Kidney (tissue), 14 donors: Measurements from ENCODE around the gene ECE1. TPM values are rescaled to one million over a fixed set of nuclear protein-coding genes. Genes with fewer than 3 reads are reported as not detected.

Experiments used
- DNase-seq, 5 donors: peaks; one replicate each; pipeline ENCODE4 v3.0.0-alpha.2; 2013 to 2020
- FAIRE-seq: peaks from 2 replicates; lab custom pipeline; 2012; peaks lifted over from hg19 to GRCh38; lab: Jason Lieb, UNC
- H3K27ac ChIP-seq, 2 donors: one replicate each; pipeline ENCODE4 v1.7.0; 2013; ENCODE audit warnings: low read depth in 2 of 2, low read length in 2 of 2, inconsistent platforms in 1 of 2
- H3K27me3 ChIP-seq: one replicate; pipeline ENCODE4 v1.7.1; 2013; ENCODE audit warnings: low read length, inconsistent platforms; ENCODE audit not compliant: control insufficient read depth, insufficient read depth
- H3K36me3 ChIP-seq, 3 donors: one replicate each; pipeline versions ENCODE4 v1.7.0 to v1.7.1; 2013; ENCODE audit warnings: low read length in 3 of 3, control low read depth in 1 of 3, inconsistent platforms in 1 of 3; ENCODE audit not compliant: insufficient read depth in 3 of 3, control insufficient read depth in 2 of 3
- H3K4me1 ChIP-seq, 3 donors: one replicate each; pipeline versions ENCODE4 v1.7.0 to v1.7.1; 2013; ENCODE audit warnings: low read length in 3 of 3, inconsistent platforms in 1 of 3, low read depth in 1 of 3; ENCODE audit not compliant: control insufficient read depth in 2 of 3, insufficient read depth in 2 of 3
- H3K4me3 ChIP-seq, 3 donors: one replicate each; pipeline versions ENCODE4 v1.7.0 to v1.8.1; 2013; ENCODE audit warnings: low read length in 3 of 3, control low read depth in 1 of 3, inconsistent platforms in 1 of 3
- H3K9ac ChIP-seq, 3 donors: one replicate each; pipeline versions ENCODE4 v1.7.0 to v1.7.1; 2013; ENCODE audit warnings: low read length in 3 of 3, control low read depth in 1 of 3, inconsistent platforms in 1 of 3
- H3K9me3 ChIP-seq, 3 donors: one replicate each; pipeline versions ENCODE4 v1.7.0 to v1.7.1; 2013; ENCODE audit warnings: low read length in 3 of 3, control low read depth in 1 of 3, inconsistent platforms in 1 of 3; ENCODE audit not compliant: control insufficient read depth in 2 of 3, insufficient read depth in 1 of 3
- intact Hi-C: fragments of 100-400 bp; cut with DNase I; formaldehyde crosslinking; loops from one replicate; pipeline ENCODE4 v1.11.1; 2022
- polyA plus RNA-seq: library from polyadenylated mRNA; stranded (reverse); fragments of 350-450 nt; fragmentation: Illumina TruSeq; extraction: RNeasy Lipid Tissue Mini Kit (QIAGEN cat#74804); gene quantifications from one replicate; pipeline ENCODE4 v1.2.3, GENCODE V29; 2014; ENCODE audit warnings: low read depth, low replicate concordance; ENCODE audit not compliant: insufficient read depth
- total RNA-seq: library from RNA; stranded (reverse); fragmentation: NEBNext Ultra II Directional; extraction: Animal tissue kit (Norgen Biotek cat#: 25700); gene quantifications from one replicate; pipeline ENCODE4 v1.2.1, GENCODE V29; 2021
- TF ChIP-seq, protein P1 (sequence below): IDR thresholded peaks from 3 replicates; pipeline ENCODE4 v1.5.1; 2012; ENCODE audit warnings: mild to moderate bottlenecking, moderate library complexity, borderline replicate concordance; ENCODE audit not compliant: insufficient read depth; ENCODE audit errors: extremely low read depth
- donor health status: control.
- donor health status: control.
- donor health status: control.
- donor health status: control.
- donor health status: control.
- donor health status: DM: yes; HTN: yes; CAD: no.
- donor health status: Normal renal cell carcinoma (clear cell type).

ECE1 gene
- total and polyA plus RNA-seq, 2 donors from 2014 or later: 30.8 to 128 TPM

- Histone ChIP-seq H3K27me3 (no peaks in the 10 kb centered on the region), H3K9me3 (no peaks in the 10 kb centered on the region), H3K27ac (no peak overlapping the region), H3K4me1 (peaks cover 0 to 49% (median 29%) of the 10 kb centered on the region in 3 donors), H3K36me3 (no peaks in the 10 kb centered on the region), H3K4me3 (no peak overlapping the region), H3K9ac (no peak overlapping the region)
- TF ChIP-seq, protein P1, sequence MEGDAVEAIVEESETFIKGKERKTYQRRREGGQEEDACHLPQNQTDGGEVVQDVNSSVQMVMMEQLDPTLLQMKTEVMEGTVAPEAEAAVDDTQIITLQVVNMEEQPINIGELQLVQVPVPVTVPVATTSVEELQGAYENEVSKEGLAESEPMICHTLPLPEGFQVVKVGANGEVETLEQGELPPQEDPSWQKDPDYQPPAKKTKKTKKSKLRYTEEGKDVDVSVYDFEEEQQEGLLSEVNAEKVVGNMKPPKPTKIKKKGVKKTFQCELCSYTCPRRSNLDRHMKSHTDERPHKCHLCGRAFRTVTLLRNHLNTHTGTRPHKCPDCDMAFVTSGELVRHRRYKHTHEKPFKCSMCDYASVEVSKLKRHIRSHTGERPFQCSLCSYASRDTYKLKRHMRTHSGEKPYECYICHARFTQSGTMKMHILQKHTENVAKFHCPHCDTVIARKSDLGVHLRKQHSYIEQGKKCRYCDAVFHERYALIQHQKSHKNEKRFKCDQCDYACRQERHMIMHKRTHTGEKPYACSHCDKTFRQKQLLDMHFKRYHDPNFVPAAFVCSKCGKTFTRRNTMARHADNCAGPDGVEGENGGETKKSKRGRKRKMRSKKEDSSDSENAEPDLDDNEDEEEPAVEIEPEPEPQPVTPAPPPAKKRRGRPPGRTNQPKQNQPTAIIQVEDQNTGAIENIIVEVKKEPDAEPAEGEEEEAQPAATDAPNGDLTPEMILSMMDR: no peak
- DNase-seq (no peak), FAIRE-seq (no peak)
- intact Hi-C loops: no loop called here
These were observed 37.5 kb upstream of the ECE1 start for GRCh38 chr1:21327566-21328323.

- H3K4me1 ChIP-seq: peaks cover 0 to 52% (median 31%) of the 10 kb centered on the region in 3 donors
- no peaks in the 10 kb centered on the region for H3K27me3 ChIP-seq
- no peak overlapping the region for H3K4me3 ChIP-seq
- DNase-seq: no peak
- intact Hi-C loops: no loop called here
- TF ChIP-seq, protein P1: no peak
- FAIRE-seq: no peak
- H3K9ac ChIP-seq: peak overlapping the region in 1 of 3 donors; percentile 24
- no peaks in the 10 kb centered on the region for H3K9me3 ChIP-seq
- no peak overlapping the region for H3K27ac ChIP-seq
- H3K36me3 ChIP-seq: no peaks in the 10 kb centered on the region
These were observed 36.6 kb upstream of the ECE1 start for GRCh38 chr1:21326861-21327344.

GRCh38 chr1:21325731-21326387 lies 35.6 kb upstream of the ECE1 start:
- H3K4me3 ChIP-seq: no peak overlapping the region
- DNase-seq (no peak), FAIRE-seq (no peak)
- peak overlapping the region; percentile 78 to 80 for H3K27ac ChIP-seq
- intact Hi-C loops: no loop called here
- H3K27me3 ChIP-seq: no peaks in the 10 kb centered on the region
- H3K36me3 ChIP-seq: no peaks in the 10 kb centered on the region
- peaks cover 0 to 50% (median 26%) of the 10 kb centered on the region in 3 donors for H3K4me1 ChIP-seq
- TF ChIP-seq, protein P1: no peak
- H3K9ac ChIP-seq: peak overlapping the region in 1 of 3 donors; percentile 24
- no peaks in the 10 kb centered on the region for H3K9me3 ChIP-seq
